ENCODE results near the gene LCA5.

DNA sequence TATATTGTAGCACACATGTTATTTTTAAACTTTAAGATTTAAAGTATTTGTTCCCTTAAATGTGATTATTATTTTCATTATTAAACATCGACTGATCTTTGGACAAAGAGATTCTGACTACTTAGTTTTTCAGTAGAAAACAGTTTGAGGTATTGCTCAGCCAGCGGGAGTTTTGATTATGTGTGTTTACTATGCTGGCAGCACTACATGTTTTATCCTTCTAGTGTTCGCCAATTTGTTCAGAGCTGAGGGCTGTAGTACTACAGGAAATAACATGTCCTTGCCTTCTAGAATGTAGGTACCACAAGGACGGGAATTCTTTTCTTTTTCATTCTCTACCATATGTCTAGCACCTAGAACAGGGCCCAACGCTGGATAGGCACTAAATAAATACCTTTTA lies 11.1 kb upstream of the LCA5 start:
- TF ChIP-seq, protein P1, sequence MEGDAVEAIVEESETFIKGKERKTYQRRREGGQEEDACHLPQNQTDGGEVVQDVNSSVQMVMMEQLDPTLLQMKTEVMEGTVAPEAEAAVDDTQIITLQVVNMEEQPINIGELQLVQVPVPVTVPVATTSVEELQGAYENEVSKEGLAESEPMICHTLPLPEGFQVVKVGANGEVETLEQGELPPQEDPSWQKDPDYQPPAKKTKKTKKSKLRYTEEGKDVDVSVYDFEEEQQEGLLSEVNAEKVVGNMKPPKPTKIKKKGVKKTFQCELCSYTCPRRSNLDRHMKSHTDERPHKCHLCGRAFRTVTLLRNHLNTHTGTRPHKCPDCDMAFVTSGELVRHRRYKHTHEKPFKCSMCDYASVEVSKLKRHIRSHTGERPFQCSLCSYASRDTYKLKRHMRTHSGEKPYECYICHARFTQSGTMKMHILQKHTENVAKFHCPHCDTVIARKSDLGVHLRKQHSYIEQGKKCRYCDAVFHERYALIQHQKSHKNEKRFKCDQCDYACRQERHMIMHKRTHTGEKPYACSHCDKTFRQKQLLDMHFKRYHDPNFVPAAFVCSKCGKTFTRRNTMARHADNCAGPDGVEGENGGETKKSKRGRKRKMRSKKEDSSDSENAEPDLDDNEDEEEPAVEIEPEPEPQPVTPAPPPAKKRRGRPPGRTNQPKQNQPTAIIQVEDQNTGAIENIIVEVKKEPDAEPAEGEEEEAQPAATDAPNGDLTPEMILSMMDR (conservative IDR thresholded peaks at IDR 0.05) = no peak
- no peak for TF ChIP-seq ZFX (IDR thresholded peaks at IDR 0.05)

All from C4-2B (cell line).